HEK293 (cell line): ENCODE data around the gene ARSB.

Experiments used
- CTCF ChIP-seq: fragments of 450-650 bp; formaldehyde crosslinking; IDR thresholded peaks from 2 replicates; pipeline ENCODE4 v1.5.1; 2016; ENCODE audit warnings: missing biosample characterization, missing genetic modification characterization
- KLF9 ChIP-seq: fragments of 450-650 bp; formaldehyde crosslinking; IDR thresholded peaks from 2 replicates; pipeline ENCODE4 v1.5.1; 2016; ENCODE audit warnings: missing biosample characterization, missing genetic modification characterization, low read depth
- REST ChIP-seq: fragments of 450-650 bp; formaldehyde crosslinking; IDR thresholded peaks from 2 replicates; pipeline ENCODE4 v1.5.1; 2016; ENCODE audit warnings: missing biosample characterization, missing genetic modification characterization
- ZBTB11 ChIP-seq: fragments of 450-650 bp; formaldehyde crosslinking; conservative IDR thresholded peaks from 2 replicates; pipeline ENCODE4 v1.5.1; 2016; ENCODE audit warnings: low read depth, missing biosample characterization, missing genetic modification characterization
- ZBTB26 ChIP-seq: fragments of 450-650 bp; formaldehyde crosslinking; optimal IDR thresholded peaks from 2 replicates; pipeline ENCODE3; 2016; ENCODE audit warnings: missing biosample characterization, mild to moderate bottlenecking, missing genetic modification characterization
- ZNF16 ChIP-seq: fragments of 450-650 bp; formaldehyde crosslinking; IDR thresholded peaks from 2 replicates; pipeline ENCODE4 v1.5.1; 2016; ENCODE audit warnings: low read depth, missing biosample characterization, missing genetic modification characterization
- ZNF174 ChIP-seq: fragments of 450-650 bp; formaldehyde crosslinking; IDR thresholded peaks from 2 replicates; pipeline ENCODE4 v1.5.0; 2017; ENCODE audit warnings: missing biosample characterization, mild to moderate bottlenecking, missing genetic modification characterization
- ZNF175 ChIP-seq: fragments of 450-650 bp; formaldehyde crosslinking; IDR thresholded peaks from 2 replicates; pipeline ENCODE4 v1.5.1; 2016; ENCODE audit warnings: missing biosample characterization, missing genetic modification characterization
- ZNF280C ChIP-seq: fragments of 450-650 bp; formaldehyde crosslinking; IDR thresholded peaks from 2 replicates; pipeline ENCODE4 v1.5.1; 2016; ENCODE audit warnings: missing biosample characterization, missing genetic modification characterization
- ZNF394 ChIP-seq: fragments of 450-650 bp; formaldehyde crosslinking; IDR thresholded peaks from 2 replicates; pipeline ENCODE4 v1.5.1; 2016; ENCODE audit warnings: missing biosample characterization, missing genetic modification characterization, mild to moderate bottlenecking, moderate library complexity, borderline replicate concordance
- ZNF558 ChIP-seq: fragments of 450-650 bp; formaldehyde crosslinking; IDR thresholded peaks from 2 replicates; pipeline ENCODE4 v1.5.1; 2016; ENCODE audit warnings: missing biosample characterization, missing genetic modification characterization
- ZNF670 ChIP-seq: fragments of 450-650 bp; formaldehyde crosslinking; IDR thresholded peaks from 2 replicates; pipeline ENCODE4 v1.5.1; 2016; ENCODE audit warnings: missing biosample characterization, missing genetic modification characterization, low read depth
- ZNF677 ChIP-seq: fragments of 450-650 bp; IDR thresholded peaks from 2 replicates; pipeline ENCODE4 v1.5.0; 2018; ENCODE audit warnings: missing biosample characterization, mild to moderate bottlenecking, missing genetic modification characterization, moderate library complexity
- ZNF785 ChIP-seq: fragments of 450-650 bp; formaldehyde crosslinking; IDR thresholded peaks from 2 replicates; pipeline ENCODE4 v1.5.1; 2016; ENCODE audit warnings: missing biosample characterization, missing genetic modification characterization

- no peak for TF ChIP-seq ZNF785 (tag by site-specific recombination)
- no peak for TF ChIP-seq ZNF174 (tag by site-specific recombination)
- TF ChIP-seq CTCF (tag by site-specific recombination), result no peak
- no peak for TF ChIP-seq ZBTB26 (tag by site-specific recombination)
- no peak for TF ChIP-seq ZNF677 (tag by site-specific recombination)
- no peak for TF ChIP-seq ZNF394
- TF ChIP-seq ZNF175 (tag by site-specific recombination), result no peak
- TF ChIP-seq ZNF670 (tag by site-specific recombination), result no peak
- no peak for TF ChIP-seq ZNF16 (tag by site-specific recombination)
- no peak for TF ChIP-seq ZBTB11 (tag by site-specific recombination)
- TF ChIP-seq REST (tag by site-specific recombination), result no peak
- TF ChIP-seq KLF9 (tag by site-specific recombination), result no peak
- no peak for TF ChIP-seq ZNF558 (tag by site-specific recombination)
- no peak for TF ChIP-seq ZNF280C (tag by site-specific recombination)
These were observed 224.3 kb downstream of the ARSB start for GRCh38 chr5:78760770-78761169.
